ENCODE measurements around the gene GJD3.

GJD3 gene

DNA sequence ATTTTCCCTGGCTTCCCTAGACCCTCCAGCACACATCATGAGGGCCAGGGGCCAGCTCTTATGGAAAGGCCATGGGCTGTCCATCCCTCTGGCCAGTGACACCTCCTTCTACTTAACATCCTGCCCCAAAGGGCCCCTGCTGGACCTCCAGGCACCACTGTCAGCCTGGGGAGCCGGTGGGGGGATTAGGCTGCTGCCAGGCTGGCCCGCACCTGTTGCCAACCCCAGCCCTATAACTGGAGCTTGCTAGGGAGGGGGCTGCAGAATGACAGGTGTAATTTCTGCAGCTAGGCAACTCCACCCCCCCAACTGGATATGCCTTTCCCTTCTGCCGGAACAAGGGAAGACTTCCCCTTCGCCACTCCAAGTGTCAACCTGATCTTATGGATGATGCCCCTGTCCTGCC lies 43.0 kb downstream of the GJD3 start:
- DNase-seq: peak; percentile 46

DNA sequence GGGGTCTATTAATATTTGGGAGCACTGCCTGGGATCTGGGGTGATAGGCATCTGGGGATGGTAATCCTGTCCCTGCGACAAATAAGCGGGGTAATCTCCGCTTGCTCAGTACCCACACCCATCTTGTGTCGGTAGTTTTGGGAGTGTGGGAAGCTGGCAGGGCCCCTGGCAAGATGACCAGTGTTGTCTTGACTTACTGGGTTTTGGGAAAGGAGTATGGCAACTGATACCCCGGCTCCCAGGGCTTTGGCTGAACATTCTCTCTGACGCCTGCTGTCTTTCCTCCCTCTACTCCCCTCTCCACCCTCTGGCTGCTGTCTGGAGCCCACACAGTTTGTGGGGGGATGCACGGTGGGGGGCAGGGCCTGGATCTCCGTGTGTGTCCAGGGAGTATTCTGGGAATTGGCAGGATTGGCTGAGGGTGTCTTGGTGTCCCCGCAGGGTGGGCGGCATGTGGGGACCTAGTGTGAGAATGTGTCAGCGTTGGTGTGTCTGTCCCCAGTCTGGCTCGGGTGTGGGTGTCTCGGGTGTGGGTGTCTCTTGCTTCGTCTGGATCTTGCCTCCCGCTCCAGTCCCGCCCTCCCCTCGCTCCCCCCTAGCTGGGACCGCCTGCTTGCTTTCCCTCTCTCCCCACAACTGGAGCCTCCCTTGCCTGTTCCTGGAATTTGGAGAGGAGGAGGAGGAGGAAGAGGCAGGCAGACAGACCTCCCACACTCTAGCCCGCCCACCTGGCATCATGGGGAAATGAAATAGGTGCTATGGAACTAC lies 43.6 kb downstream of the GJD3 start:
- DNase-seq: peak; percentile 78

GRCh38 chr17:40319651-40320540 lies 44.6 kb downstream of the GJD3 start:
- peak; percentile 89 for DNase-seq

- peak; percentile 46 for DNase-seq
These were observed 45.6 kb downstream of the GJD3 start for GRCh38 chr17:40318830-40319391.

- peak; percentile 94 for DNase-seq
These were observed 46.4 kb downstream of the GJD3 start for GRCh38 chr17:40317880-40318829.

DNA sequence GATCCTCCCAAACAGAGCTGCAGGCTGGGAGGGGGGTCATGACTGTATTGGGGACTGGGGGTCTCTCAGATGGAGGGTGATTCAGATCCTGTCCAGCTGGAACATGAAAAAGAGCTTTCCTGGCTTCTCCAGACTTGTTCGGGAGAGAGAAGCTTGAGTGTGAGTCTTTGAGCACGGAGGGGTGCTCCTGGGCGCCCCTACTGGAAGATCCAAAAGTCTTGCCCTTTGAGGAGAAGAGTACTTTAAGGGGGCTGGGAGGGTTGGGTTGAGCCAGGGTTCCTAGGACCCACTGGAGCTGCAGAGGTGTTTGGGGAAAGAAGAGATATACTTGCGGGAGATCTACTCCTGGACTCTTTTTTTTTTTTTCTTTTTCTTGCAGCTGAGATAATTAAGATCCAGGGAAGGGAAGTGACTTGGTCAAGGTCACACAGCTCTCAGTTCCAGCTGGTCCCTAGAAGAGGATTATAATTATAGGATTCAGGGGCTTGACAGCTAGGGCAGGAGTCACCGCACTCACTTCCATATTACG lies 47.1 kb downstream of the GJD3 start:
- DNase-seq: peak; percentile 65

DNA sequence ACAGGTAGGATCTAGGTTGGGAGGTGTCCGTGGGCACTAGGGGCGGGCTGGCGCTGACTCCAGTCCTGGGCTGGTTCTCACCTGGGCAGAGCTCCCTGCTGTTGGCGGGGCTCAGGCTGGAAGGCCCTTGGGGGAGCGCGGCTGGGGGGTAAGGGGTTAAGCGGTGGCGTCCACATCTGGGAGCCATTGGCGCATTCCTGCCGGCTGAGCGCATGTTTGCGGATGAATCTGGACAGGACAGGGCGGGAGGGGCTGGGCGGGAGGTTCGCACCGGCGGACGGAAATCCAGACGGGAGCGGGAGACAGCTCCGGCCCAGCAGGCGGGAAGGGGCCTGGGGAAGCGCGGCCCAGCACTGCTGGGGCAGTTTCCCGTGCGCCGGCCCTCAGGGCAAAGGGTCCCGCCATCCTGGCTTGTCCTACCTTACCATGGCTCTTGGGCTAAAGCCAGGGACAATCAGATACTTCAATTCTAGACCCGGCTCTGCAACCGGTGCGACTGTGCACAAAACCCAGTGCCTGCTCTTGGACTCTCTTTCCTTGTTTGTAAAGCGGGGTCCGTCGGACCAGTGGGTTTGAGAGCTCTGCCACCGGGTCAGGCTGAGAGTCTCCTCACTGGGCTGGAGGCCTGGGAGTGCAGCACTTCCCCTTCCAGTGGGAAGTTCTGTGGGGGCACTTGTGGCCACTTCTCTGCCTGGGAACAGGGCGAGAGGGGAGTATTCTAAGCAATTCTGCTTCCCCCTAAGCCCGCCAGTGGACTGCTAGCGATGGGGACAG lies 47.8 kb downstream of the GJD3 start:
- DNase-seq: no peak

GRCh38 chr17:40315678-40316570 lies 48.6 kb downstream of the GJD3 start:
- DNase-seq: no peak

GRCh38 chr17:40315206-40315605 lies 49.3 kb downstream of the GJD3 start:
- DNase-seq: no peak

GRCh38 chr17:40314584-40314956 lies 50.0 kb downstream of the GJD3 start:
- DNase-seq: peak; percentile 84

- DNase-seq: no peak
These were observed 50.6 kb downstream of the GJD3 start for GRCh38 chr17:40313668-40314583.

Measured in CD4-positive, alpha-beta T cell treated with Interleukin-10 for 1 hour (primary cell).